Upper lobe of right lung (tissue), 1 donor: Measurements from ENCODE around the gene RPL19. TPM values are rescaled to one million over a fixed set of nuclear protein-coding genes. Genes with fewer than 3 reads are reported as not detected.

Experiments used
- ATAC-seq: fragments of 200-7000 bp; cut with Tn5 transposase; one replicate; pipeline ENCODE4 v1.9.1; 2020; ENCODE audit warnings: mild to moderate bottlenecking, moderate library complexity
- DNase-seq: peaks from one replicate; pipeline ENCODE4 v3.0.0-alpha.2; 2020
- H3K27ac ChIP-seq: fragments of 200-600 bp; one replicate; pipeline ENCODE4 v1.8.0; 2022
- H3K27me3 ChIP-seq: fragments of 200-600 bp; one replicate; pipeline ENCODE4 v1.8.0; 2022; ENCODE audit warnings: mild to moderate bottlenecking
- H3K36me3 ChIP-seq: fragments of 200-600 bp; one replicate; pipeline ENCODE4 v1.8.0; 2022
- H3K4me1 ChIP-seq: fragments of 200-600 bp; one replicate; pipeline ENCODE4 v1.8.0; 2022
- H3K4me3 ChIP-seq: fragments of 200-600 bp; one replicate; pipeline ENCODE4 v1.8.0; 2022; ENCODE audit warnings: mild to moderate bottlenecking
- H3K9me3 ChIP-seq: fragments of 200-600 bp; one replicate; pipeline ENCODE4 v1.8.0; 2022
- CTCF ChIP-seq: fragments of 200-600 bp; IDR thresholded peaks from one replicate; pipeline ENCODE4 v1.8.0; 2022; ENCODE audit warnings: antibody characterized with exemption
- intact Hi-C: fragments of 100-400 bp; cut with DNase I; formaldehyde crosslinking; loops from one replicate; pipeline ENCODE4 v1.11.0; 2022
- total RNA-seq: library from RNA; stranded (reverse); fragmentation: NEBNext Ultra II Directional; extraction: Animal tissue kit (Norgen Biotek cat#: 25700); gene quantifications from one replicate; pipeline ENCODE4 v1.2.1, GENCODE V29; 2021
- donor health status: DM: no; HTN: yes; CAD: no; lungs with severe emphysema.

Gene RPL19
- total RNA-seq, 1 donor from 2014 or later: 1,449 TPM

DNA sequence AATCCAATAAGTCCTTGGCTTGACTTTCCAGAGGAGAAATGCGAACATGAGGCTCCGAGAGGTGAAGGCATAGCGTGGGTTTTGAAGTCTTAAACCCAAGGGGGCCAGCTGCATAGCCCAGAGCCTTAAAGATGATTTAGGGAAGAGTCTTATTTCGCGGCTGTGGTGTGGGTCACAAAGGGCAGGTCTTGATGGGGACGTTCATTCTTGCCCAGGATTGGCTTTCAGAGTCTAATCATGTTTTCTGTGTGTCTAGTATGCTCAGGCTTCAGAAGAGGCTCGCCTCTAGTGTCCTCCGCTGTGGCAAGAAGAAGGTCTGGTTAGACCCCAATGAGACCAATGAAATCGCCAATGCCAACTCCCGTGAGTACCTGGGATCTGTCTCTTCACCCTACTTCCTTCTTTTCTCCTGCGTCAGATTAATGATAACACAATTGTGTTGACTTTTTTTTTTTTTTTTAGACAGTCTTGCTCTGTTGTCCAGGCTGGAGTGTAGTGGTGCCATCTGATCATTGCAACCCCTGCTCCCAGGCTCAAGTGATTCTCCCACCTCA is 951 bp downstream of the RPL19 start:
- H3K4me3 ChIP-seq: peak overlapping the region; percentile 88
- intact Hi-C loops: no loop called here
- no peaks in the 10 kb centered on the region for H3K9me3 ChIP-seq
- peaks cover 28% of the 10 kb centered on the region for H3K4me1 ChIP-seq
- peaks cover 44% of the 10 kb centered on the region for H3K36me3 ChIP-seq
- TF ChIP-seq CTCF: no peak
- H3K27me3 ChIP-seq: no peaks in the 10 kb centered on the region
- H3K27ac ChIP-seq: peak overlapping the region; percentile 99
- ATAC-seq: no peak
- DNase-seq: no peak

- peaks cover 44% of the 10 kb centered on the region for H3K36me3 ChIP-seq
- intact Hi-C loops: no loop called here
- no peak overlapping the region for H3K27ac ChIP-seq
- H3K27me3 ChIP-seq: no peaks in the 10 kb centered on the region
- no peak for DNase-seq
- no peaks in the 10 kb centered on the region for H3K9me3 ChIP-seq
- no peak for ATAC-seq
- no peak for TF ChIP-seq CTCF
- H3K4me1 ChIP-seq: peaks cover 27% of the 10 kb centered on the region
- no peak overlapping the region for H3K4me3 ChIP-seq
Observed at GRCh38 chr17:39204245-39204644, 4.2 kb downstream of the RPL19 start.

GRCh38 chr17:39205112-39205526 is 5.0 kb downstream of the RPL19 start:
- TF ChIP-seq CTCF: no peak
- peaks cover 44% of the 10 kb centered on the region for H3K36me3 ChIP-seq
- intact Hi-C loops: no loop called here
- H3K27ac ChIP-seq: no peak overlapping the region
- no peak overlapping the region for H3K4me3 ChIP-seq
- DNase-seq (no peak), ATAC-seq (no peak)
- H3K27me3 ChIP-seq: no peaks in the 10 kb centered on the region
- H3K9me3 ChIP-seq: no peaks in the 10 kb centered on the region
- H3K4me1 ChIP-seq: peaks cover 35% of the 10 kb centered on the region

DNA sequence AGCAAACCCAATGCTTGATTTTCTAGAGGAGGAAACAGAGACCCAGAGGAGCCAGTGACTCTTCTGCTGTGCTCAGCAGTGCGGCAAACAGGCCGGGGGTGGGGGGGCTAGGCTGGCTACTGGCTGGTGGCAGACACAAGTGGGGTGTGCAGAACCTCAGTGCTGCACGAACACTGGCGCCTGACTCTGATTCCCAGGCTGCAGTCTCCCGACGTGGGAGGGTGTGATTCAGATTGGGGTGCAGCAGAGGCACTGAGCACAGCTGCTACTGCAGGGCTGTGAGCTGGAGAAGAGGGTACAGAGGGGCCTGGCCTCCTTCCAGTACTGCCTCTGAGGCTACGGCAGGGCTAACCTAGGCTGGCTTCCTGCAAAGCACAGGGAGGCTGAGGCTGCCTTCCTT is 8.1 kb downstream of the RPL19 start:
- no peak overlapping the region for H3K27ac ChIP-seq
- H3K36me3 ChIP-seq: peaks cover 22% of the 10 kb centered on the region
- DNase-seq (peak; percentile 80), ATAC-seq (peak; percentile 16)
- TF ChIP-seq CTCF: no peak
- H3K27me3 ChIP-seq: peaks cover 6% of the 10 kb centered on the region
- H3K9me3 ChIP-seq: no peaks in the 10 kb centered on the region
- intact Hi-C loops: no loop called here
- H3K4me3 ChIP-seq: no peak overlapping the region
- H3K4me1 ChIP-seq: peaks cover 29% of the 10 kb centered on the region

DNA sequence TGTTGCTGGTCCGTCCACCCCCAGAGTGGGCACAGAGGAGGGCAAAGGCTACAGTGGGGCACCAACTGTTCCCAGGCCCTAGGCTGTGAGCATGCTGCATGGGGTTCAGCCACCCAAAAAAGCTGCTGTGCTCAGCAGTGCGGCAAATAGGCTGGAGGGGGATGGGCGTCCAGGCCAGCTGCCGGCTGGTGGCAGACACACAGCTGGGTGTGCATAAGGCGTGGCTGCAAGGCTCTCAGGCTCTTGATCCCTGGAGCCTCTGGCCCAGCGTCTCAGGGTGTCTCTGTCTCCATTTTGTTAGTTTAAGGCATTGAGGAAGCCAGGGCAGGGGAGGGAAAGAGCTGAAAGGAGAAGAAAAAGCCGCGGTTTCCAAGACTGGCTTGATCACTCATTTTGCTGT is 8.8 kb downstream of the RPL19 start:
- H3K9me3 ChIP-seq: no peaks in the 10 kb centered on the region
- peaks cover 29% of the 10 kb centered on the region for H3K4me1 ChIP-seq
- peaks cover 6% of the 10 kb centered on the region for H3K27me3 ChIP-seq
- ATAC-seq (peak; percentile 24), DNase-seq (peak; percentile 78)
- TF ChIP-seq CTCF: no peak
- H3K27ac ChIP-seq: peak overlapping the region; percentile 80
- peak overlapping the region; percentile 44 for H3K4me3 ChIP-seq
- H3K36me3 ChIP-seq: peaks cover 14% of the 10 kb centered on the region
- intact Hi-C loops: no loop called here
